ENCODE results near the gene ARL2.

DNA sequence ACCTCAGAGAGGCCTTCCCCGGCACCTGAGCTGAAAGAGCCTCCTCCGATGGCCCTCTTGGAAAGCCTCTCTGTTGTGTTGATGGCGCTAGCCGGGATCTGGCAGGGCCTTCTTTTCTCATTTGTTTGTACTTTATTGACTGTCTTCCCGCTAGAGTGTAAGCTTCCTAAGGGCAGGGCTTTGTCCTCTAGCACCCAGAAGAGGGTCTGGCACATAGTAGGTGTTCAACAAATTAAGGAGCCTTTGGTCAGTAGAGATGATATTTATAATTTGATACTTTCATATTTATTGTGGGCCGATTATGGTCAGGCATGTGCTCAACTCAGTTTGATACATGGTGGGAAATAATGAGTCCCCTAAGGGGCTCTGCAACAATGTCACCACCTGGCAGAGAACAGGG is 4.0 kb downstream of the ARL2 start:
- TF ChIP-seq, protein P1, sequence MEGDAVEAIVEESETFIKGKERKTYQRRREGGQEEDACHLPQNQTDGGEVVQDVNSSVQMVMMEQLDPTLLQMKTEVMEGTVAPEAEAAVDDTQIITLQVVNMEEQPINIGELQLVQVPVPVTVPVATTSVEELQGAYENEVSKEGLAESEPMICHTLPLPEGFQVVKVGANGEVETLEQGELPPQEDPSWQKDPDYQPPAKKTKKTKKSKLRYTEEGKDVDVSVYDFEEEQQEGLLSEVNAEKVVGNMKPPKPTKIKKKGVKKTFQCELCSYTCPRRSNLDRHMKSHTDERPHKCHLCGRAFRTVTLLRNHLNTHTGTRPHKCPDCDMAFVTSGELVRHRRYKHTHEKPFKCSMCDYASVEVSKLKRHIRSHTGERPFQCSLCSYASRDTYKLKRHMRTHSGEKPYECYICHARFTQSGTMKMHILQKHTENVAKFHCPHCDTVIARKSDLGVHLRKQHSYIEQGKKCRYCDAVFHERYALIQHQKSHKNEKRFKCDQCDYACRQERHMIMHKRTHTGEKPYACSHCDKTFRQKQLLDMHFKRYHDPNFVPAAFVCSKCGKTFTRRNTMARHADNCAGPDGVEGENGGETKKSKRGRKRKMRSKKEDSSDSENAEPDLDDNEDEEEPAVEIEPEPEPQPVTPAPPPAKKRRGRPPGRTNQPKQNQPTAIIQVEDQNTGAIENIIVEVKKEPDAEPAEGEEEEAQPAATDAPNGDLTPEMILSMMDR (IDR thresholded peaks at IDR 0.05): no peak
- TF ChIP-seq POLR2A (IDR thresholded peaks at IDR 0.05): no peak
